ENCODE data around the gene SKI. TPM values are rescaled to one million over a fixed set of nuclear protein-coding genes. Genes with fewer than 3 reads are reported as not detected.

The SKI gene
- total RNA-seq, 1 donor from 2014 or later: 132 TPM

GRCh38 chr1:2251786-2252185 lies 23.7 kb downstream of the SKI start:
- H3K4me3 Mint-ChIP-seq (ENCODE audit: unreplicated experiment): no peak overlapping the region
- DNase-seq (ENCODE audit: extremely low spot score, unreplicated experiment): no peak
- H3K9me3 Mint-ChIP-seq (ENCODE audit: unreplicated experiment): no peaks in the 10 kb centered on the region
- H3K27ac Mint-ChIP-seq (ENCODE audit: unreplicated experiment): no peak overlapping the region
- peaks cover 37% of the 10 kb centered on the region for H3K4me1 Mint-ChIP-seq (ENCODE audit: unreplicated experiment)
- H3K36me3 Mint-ChIP-seq (ENCODE audit: unreplicated experiment): peaks cover 6% of the 10 kb centered on the region
- H3K27me3 Mint-ChIP-seq (ENCODE audit: unreplicated experiment): no peaks in the 10 kb centered on the region
- TF ChIP-seq CTCF (IDR thresholded peaks at IDR 0.05): no peak

GRCh38 chr1:2252423-2252822 lies 24.3 kb downstream of the SKI start:
- Mint-ChIP-seq H3K36me3 (ENCODE audit: unreplicated experiment) (peaks cover 6% of the 10 kb centered on the region), H3K27ac (ENCODE audit: unreplicated experiment) (no peak overlapping the region), H3K4me1 (ENCODE audit: unreplicated experiment) (peaks cover 32% of the 10 kb centered on the region), H3K9me3 (ENCODE audit: unreplicated experiment) (no peaks in the 10 kb centered on the region), H3K27me3 (ENCODE audit: unreplicated experiment) (no peaks in the 10 kb centered on the region), H3K4me3 (ENCODE audit: unreplicated experiment) (no peak overlapping the region)
- no peak for TF ChIP-seq CTCF (IDR thresholded peaks at IDR 0.05)
- no peak for DNase-seq (ENCODE audit: extremely low spot score, unreplicated experiment)

- Mint-ChIP-seq H3K9me3 (ENCODE audit: unreplicated experiment) (no peaks in the 10 kb centered on the region), H3K27me3 (ENCODE audit: unreplicated experiment) (no peaks in the 10 kb centered on the region), H3K4me3 (ENCODE audit: unreplicated experiment) (no peak overlapping the region), H3K27ac (ENCODE audit: unreplicated experiment) (no peak overlapping the region), H3K4me1 (ENCODE audit: unreplicated experiment) (peaks cover 34% of the 10 kb centered on the region), H3K36me3 (ENCODE audit: unreplicated experiment) (peaks cover 6% of the 10 kb centered on the region)
- no peak for TF ChIP-seq CTCF (IDR thresholded peaks at IDR 0.05)
- no peak for DNase-seq (ENCODE audit: extremely low spot score, unreplicated experiment)
These were observed 25.1 kb downstream of the SKI start for GRCh38 chr1:2253036-2253796.

GRCh38 chr1:2253797-2254480 lies 25.8 kb downstream of the SKI start:
- no peak overlapping the region for H3K4me3 Mint-ChIP-seq (ENCODE audit: unreplicated experiment)
- H3K36me3 Mint-ChIP-seq (ENCODE audit: unreplicated experiment): peaks cover 6% of the 10 kb centered on the region
- H3K27me3 Mint-ChIP-seq (ENCODE audit: unreplicated experiment): no peaks in the 10 kb centered on the region
- DNase-seq (ENCODE audit: extremely low spot score, unreplicated experiment): no peak
- H3K4me1 Mint-ChIP-seq (ENCODE audit: unreplicated experiment): peaks cover 32% of the 10 kb centered on the region
- H3K27ac Mint-ChIP-seq (ENCODE audit: unreplicated experiment): no peak overlapping the region
- TF ChIP-seq CTCF (IDR thresholded peaks at IDR 0.05): no peak
- no peaks in the 10 kb centered on the region for H3K9me3 Mint-ChIP-seq (ENCODE audit: unreplicated experiment)

GRCh38 chr1:2255047-2255419 lies 26.9 kb downstream of the SKI start:
- Mint-ChIP-seq H3K27ac (ENCODE audit: unreplicated experiment) (no peak overlapping the region), H3K36me3 (ENCODE audit: unreplicated experiment) (peaks cover 6% of the 10 kb centered on the region), H3K4me3 (ENCODE audit: unreplicated experiment) (no peak overlapping the region), H3K27me3 (ENCODE audit: unreplicated experiment) (no peaks in the 10 kb centered on the region), H3K4me1 (ENCODE audit: unreplicated experiment) (peaks cover 32% of the 10 kb centered on the region), H3K9me3 (ENCODE audit: unreplicated experiment) (no peaks in the 10 kb centered on the region)
- DNase-seq (ENCODE audit: extremely low spot score, unreplicated experiment): no peak
- TF ChIP-seq CTCF (IDR thresholded peaks at IDR 0.05): no peak

Data from osteocyte (in vitro differentiated cells).